Muscle of arm (tissue), 12 donors: ENCODE measurements around the gene PDGFB. TPM values are rescaled to one million over a fixed set of nuclear protein-coding genes. Genes with fewer than 3 reads are reported as not detected.

ENCODE experiments used
- DNase-seq: peaks from one replicate; pipeline ENCODE4 v3.0.0-alpha.2; 2013
- polyA plus RNA-seq, 12 donors: library from polyadenylated mRNA; unstranded; fragments of 120-200 nt; gene quantifications; one replicate each; pipeline ENCODE4 v1.2.1, GENCODE V29; 2013; ENCODE audit not compliant: insufficient read length in 12 of 12

The PDGFB gene
- polyA plus RNA-seq, 12 donors = 14.6 to 26.0 (median 16.7) TPM; not detected in 1

DNA sequence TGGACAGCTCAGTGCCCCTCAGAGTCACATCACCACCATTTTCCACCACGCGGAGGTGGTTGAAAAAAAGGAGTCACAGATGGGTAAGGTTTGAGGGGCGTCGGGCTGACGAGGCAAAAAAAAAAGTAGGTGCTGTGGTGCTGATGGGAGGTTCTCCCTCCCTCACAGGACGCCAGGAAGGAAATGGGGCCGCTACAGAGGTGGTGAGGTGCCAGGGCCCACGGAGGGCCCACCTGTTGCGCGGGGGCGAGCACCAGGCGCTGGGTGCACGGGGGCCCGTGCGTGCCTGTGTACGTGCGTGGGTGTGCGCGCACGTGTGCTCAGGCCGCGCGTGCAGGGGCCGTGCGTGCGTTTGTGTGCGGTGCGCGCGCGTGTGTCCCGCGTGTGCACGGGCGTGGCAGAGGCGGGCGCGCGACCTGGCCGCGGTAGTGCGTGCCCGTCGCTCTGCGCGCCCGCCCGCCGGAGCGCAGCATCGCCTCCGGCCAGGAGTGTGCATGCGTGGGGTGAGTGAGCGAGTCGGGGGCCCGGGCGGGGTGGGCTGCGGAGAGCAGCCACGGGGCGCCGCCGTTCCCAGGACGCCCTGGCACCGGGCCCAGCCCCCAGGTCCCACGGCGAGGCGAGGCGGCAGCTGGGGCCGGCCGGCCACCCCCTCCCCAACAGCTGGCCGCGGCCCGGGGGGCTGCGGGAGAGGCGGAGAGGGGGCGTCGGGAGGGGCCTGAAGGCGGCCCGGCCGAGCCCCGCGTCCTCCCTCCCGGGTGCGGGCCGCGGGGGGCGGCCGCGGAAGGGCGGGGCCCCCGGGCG is 2.8 kb downstream of the PDGFB start:
- no peak for DNase-seq

DNA sequence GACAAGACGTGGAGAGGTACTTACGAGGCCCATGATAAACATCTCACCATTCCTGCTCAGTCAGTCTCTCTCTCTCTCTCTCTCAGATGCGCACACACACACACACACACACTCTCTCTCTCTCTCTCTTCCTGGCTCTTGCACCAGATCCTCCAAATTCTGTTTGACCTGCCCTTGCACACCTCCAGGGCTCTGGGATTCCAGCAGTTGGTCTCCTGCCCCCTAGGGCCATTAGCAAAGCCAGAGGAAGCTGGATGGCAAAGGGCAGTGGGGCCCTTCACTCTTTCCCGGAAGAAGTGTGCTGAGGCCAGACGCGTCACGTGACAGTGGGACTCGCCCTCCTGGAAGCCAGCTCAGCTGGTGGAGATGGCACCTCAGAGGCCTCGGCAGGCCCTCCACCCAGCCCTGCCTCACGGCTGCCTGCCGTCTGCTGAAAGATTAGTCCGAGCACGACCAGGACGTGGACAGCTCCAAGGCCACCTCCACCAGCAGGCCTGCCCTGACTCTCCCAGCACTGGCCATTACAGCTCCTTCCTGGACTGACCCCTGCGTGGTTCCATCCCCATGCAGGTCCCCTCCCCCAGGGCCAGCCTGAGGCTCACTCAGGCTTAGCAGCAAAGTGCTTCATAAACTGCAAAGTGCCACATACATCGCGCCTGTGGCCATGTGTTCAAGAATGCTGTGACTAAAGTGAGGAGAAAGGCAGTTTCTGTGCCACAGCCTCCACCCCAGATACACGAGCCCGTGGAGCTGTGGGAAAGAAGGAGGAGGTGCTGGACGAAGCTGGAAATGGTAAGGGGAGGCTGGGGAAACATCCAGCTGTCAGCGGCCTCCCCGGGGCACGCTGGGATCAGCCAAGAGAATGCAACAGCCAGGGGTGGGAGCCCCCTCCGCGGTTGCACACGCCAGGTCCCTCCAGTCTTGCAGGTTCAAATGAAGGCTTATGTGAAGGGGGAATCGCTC is 3.7 kb downstream of the PDGFB start:
- DNase-seq = no peak

DNA sequence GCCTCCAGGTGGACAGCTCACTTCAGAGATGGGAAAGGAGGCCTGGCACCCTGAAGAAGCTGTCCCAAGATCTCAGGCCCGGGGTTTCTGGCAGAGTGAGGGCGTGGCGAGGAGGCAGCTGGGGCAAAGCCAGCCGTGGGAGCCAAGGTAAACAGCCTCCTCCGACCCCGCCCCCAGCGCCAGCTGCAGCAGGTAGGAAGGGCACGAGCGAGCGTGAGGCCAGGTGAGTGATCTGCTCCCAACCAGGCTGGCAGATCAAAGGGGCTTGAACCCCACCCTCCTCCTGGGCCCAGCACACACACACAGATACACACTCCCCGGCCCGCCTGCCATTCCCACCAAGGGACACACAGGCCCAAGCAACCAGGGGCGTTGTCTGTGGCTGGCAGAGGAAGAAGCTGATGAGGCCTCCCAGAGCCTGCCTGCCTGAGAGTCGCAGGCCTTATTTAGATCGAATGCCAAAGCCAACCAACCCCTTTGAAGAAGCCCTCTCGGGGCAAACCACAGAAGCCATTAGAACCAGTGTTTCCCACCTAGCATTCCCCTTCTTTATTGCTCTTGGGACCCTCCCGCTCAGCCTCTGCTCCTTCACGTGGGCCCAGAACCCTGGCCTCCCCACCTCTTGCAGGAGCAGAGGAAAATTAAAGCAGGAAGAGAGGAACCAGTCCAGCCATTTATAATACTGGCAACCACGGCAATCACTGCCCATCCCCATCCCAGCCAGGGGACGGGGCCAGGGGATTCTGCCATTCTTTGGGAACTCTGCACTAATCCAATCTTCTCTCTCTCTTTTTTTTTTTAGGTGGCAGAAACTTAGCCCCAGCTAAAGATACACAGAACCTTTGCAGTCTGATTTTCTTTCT is 5.0 kb downstream of the PDGFB start:
- DNase-seq = no peak

DNA sequence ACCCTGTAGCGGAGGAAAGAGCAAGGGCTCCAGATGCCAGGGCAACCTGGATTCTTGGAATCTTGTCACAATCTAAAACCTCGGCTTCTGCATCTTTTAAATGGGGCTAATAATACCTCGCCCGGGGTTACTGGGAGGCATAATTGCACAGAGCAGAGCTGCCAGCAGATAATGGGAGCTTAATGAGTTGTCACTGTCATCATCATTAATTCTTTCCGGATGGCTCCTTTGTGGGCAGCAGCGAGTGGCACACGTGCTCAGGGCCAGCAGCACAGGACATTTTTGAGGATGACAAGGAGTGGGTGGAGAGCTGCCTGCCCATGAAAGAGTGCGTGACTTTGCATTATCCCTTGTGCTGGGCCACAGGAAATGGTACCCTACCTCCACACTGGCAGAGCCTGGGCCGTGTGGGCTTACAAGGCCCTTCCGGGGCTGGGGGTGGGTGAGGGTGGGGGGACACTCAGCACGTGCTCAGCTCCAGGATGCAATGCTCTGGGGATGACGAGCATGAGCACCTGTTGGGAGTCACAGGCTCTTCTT is 5.7 kb downstream of the PDGFB start:
- no peak for DNase-seq

DNA sequence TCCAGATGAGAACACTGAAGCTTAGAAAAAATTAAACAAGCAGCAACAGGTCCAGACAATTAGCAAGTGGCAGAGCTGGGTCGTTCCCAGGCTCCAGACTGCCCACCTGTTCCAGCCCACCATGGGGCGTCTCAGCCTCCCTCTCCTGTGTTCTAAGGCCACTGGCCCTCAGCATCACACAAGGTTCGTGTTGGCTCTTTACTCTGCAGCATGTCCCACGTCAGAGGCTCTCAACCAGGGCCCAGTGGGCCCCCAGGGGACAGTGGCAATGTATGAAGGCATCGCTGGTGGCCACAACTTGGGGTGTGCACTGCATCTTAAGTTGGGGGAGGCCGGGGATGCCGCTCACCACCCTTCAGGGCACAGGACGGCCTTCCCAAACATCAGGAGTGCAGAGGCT is 6.2 kb downstream of the PDGFB start:
- DNase-seq = no peak

DNA sequence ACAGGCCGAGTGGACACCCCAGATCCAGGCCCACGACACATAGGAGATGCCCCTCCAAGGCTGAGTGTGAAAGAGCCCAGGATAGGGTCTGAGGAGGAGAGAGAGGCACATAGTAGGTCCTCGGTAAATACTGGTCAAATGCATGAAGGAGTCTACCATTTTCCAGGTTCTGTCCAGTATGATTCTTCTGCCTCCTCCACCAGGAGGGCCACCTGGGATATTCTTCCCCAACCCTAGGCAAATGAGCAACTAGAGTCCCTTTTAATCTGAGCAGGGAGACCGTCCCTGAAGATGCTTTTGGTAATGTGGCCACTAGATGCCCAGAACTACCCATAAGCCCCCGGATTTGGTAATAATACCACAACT is 6.7 kb downstream of the PDGFB start:
- no peak for DNase-seq

DNA sequence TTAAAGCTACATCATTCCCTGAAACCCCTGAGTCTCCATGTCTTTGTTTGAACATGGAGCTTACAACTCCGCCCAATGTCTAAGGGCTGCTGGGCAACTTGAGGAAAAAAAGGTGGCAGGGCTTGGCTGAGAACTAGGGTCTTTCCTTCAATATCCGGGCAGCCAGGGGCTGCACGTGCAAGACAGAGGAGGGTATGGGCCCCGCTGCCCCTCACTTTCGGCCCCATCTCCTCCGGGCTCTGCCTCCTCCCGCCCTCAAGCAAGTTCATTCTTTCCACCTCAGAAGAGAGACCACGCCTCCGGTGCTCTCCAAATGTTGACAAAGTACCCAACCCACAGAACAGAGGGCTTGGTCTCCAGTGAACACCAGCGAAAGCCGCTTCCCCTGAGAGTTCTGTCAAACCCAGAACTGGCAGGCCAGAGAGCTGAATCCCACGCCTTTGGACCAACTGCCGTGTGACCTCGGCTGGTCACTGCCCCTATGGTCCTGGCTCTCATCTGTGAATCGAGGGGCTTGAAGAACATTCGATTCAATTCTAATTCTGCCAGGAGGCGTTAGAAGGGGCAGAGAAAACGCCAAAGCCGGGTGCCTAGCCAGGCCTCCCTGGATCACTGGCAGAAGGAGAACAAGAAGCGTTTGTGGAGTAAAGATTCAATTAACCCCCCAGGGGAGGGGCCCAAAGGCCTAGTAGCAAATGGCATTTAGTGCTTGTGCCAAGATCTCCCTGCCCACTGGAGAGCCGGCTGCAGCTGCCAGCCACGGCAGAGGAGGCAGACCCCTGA is 7.3 kb downstream of the PDGFB start:
- no peak for DNase-seq

DNA sequence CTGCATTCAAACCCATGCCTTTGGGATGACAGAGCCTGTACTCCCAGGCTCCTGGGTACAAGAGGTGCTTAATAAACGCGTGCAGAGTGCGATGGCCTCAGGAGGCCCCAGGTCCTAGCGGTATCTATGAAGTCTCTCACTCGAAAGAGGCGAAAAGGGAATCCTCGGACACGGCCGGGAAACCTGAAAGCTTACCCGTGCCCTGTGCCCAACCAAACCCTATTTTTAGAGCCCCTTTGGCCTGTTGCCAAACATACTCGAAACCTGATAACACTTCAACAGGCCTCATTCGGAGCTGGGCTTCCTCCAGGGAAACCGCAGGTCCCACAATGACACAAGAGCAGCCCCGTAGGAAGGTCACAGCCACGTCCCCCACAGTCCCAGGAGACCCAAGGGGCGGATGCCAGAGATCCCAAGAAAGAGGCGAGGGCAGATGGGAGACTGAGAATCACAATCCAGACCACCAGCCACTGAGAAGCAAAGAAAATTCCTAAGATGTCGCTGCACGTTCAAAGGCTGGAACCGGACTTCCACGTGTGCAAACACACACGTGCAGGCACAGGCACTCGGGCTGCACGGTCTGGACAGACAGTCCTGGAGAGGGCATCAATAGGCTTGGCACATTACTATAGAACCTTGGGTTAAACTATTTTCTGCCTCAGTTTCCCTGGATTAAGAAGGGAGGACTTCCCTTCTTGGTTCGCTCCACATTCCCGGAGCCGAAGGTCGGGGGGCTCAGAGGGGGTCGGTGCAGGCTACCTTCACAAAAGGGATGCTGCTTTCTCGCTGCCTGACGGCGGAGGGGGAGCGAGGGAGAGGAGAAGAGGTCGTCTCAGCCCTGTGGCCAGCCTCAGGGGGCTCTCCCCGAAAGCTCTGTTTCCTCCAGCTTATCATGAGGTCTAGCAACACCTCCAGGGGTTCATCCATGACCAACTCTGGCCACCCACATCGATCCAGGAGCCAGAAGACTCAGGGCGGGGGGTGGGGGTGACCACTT is 8.2 kb downstream of the PDGFB start:
- no peak for DNase-seq

DNA sequence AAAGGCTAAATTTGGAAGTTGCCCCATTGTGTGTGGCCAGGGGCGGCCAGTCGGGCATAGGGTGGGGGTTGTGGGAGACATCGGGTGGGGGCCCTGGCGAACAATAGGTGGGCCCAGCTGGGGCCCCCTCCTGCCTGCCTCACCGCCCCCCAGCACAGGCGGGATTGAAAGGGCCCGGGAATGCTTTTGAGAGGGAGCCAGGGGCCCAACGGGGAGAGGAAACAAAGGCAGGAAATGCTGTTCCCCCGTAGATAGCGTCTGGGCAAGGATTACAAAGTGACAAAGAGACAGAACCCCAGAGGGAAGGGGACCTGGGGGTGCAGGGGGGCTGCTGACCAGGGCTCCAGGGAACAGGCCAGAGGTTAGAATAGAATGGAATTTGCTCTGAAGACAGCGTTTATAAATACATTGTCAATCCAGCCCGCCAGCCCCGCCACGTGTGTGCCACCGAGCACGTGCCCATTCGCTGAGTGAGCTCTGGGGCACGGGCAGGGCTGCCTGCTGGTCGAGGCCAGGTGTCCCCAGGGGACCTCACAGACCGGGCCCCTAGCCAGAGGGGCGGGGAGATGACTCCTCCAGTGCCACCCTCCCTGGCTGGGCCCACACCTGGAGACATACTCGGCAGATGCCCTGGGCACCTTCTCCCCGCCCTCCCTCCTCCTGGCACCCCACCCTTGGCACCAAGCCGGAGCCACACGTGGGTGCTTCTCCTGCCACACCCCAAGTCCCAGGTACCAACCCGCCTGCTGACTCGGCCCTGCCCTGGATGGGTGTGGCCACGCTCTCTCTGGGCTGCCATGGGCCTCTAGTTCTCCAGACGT is 9.7 kb downstream of the PDGFB start:
- DNase-seq = no peak

DNA sequence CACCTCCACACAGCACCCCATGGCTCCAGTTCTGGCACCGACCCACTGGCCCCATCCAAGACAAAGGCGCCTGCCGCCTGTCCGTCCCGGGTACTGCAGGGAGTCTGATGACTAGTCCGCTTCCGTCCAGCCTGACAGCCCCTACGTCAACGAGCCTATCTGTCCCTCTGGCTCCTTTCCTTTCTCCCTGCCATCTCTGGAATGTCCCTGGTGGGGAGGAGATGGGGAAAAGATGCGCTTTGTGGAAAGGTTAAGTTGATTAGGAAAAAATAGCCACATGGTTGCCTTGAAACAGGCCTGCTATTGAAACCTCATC is 10.4 kb downstream of the PDGFB start:
- no peak for DNase-seq

DNA sequence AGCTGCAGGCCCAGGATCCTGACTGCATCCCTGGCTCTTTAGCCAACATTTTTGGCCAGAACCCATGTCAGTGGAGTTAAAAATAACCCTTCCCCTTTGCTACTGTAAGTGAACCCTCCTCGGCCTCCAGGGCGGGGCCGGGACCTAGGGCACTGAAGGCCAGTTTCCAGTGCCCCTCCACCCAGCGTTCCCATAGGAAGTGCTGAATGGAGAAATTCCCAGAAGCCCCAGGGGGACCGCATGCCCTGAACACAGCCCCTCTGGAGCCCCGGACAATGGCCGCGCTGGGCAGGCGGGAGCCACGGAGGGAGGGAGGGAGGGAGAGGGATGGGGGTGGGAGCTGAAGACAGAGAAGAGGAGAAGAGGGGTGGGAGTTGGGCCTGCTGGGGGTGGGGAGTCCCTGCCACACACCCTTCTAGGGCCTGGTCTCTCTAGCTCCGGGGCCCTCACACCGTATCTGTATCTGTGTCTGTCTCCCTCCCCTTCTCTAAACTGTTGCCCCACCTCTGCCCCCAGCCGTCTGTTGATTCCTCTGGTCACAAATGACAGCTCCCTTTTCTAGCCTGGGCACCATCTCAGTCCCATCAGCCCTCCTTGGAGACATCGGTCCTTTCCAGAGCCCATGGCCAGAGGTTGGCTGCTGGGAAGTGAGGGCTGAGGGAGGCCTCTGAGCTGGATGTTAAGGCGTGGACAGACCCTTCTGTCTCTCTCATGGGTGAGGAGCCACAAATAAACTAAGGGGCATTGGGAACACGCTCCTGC is 10.9 kb downstream of the PDGFB start:
- peak; percentile 46 for DNase-seq

DNA sequence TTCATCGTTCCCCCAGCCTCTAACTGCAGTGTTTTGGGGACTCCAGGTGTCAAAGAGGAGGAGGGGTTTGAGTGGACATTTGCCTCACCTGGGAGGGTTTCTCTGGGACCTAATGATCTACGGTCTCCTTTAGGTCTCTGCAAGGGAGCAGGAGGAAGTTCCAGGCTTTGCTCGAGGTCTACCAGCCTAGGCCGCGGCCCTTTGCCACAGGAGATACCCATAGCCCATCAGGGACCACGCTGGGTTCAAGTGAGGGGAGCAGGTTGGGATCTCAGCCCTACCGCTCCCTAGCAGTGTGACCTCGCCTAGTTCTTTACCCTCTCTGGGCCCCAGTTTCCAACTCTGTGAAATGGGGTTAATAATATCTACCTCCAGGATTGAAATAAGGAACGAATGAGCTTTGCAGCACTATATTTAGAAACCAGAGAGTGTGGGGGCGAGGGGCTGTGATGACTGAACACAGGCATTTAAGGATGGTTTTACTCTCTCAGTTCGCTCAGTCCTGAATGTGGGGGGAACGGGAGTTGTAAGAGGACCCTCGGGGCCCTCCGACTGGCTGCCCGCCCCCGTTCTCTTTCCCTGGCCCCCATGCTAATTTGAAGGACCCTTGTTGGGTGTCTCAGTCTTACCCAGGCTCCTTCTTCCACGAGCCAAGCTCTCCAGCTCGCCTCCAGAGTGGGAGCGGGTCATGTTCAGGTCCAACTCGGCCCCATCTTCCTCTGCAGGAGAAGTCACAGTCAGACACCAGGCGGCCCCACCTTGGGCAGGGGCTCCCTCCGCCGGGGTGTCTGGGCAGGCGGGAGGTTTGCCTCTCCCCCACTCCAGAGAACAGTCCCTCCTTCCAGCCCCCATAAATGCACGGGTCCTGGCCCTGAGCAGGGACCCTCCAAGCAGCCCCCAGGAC is 11.7 kb downstream of the PDGFB start:
- no peak for DNase-seq

DNA sequence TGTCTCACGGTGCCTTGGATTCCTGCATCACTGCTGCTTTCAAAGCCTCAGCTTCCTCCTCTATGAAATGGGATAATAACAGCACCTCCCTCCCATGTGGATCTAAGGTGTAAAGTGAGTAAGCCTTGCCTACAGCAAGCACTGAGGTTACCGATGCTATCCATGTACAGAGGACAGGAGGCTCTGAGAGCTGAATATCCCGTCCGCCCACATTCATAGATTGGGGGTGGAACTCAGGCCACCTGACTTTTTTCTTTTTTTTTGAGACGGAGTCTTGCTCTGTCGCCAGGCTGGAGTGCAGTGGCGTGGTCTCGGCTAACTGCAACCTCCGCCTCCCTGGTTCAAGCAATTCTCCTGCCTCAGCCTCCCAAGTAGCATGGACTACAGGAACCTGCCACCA is 12.5 kb downstream of the PDGFB start:
- no peak for DNase-seq

DNA sequence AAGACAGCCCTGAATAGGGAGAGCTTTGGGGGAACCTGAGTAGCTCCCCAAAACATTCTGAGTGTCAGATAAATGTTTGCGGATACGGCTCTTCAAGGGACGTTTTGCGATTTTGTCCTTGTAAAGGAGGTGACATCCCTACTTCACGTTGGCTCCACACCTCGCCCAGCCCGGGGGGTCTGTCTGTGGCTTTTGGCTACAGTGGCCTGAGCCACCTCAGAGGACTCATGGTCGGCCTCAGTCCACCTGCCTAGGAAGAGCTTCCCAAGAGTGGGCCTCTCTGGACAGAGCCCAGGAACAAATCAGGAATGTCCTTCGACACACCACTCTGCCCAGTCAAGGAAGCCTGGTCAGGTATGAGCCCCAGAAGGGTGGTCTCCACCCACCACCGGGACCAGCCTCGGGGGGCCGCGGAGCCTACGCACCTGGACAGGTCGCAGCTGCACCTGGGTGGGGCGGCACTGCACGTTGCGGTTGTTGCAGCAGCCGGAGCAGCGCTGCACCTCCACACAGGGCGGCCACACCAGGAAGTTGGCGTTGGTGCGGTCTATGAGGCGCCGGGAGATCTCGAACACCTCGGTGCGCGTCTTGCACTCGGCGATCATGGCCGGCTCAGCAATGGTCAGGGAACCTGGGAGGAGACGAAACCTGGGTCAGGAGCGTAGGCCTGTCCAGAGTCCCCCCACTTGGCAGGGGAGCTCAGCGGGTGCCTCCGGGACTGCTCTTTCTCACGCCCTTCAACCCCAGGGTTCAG is 13.4 kb downstream of the PDGFB start:
- no peak for DNase-seq

DNA sequence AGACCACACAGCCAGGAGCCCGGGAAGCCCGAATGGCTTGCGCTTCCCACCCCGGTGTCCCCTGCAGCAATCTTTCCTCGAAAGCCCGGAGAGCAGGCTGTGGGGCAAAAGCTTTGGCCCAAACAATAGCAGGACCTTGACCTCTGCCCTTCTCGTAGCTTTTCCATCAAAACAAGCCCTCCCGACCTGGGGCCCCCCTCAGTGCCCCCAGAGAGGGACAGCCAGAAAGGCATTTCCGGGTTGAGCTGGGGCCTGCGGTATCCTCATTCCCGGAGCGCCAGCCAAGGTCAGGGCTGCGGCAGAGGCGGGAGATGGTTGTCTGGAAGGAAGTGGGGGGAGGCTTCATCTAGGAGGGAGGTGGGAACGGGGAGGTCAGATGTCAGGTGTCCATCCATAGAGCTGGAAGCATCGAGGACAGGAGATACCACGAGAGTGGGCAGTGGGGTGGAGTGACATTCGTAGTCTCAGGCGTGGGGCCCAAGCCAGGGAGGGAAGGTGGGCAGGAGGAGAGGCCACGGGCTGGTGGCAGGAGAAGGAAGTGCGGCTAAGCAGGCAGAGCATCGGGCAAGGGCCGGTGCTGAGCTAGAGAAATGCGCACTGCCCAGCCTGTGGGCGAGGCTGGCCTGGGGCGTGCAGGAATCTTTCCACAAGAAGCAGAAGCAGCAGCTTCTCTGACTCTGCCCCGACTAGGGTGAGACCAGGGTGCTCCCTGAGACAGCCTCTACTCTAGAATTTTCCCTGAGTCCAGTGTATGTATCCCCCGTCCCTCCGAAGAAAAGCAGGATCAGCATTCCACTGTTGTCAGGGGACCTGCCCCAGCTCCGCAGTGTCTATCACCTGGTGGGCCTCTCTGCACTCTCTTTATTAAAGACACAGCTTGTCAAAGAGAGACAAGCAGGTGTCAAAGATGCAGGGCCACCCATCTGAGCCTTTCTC is 14.3 kb downstream of the PDGFB start:
- DNase-seq = no peak
